Fibroblast of peridontal ligament (primary cell): ENCODE measurements around the gene CRHR1.
A peak's percentile ranks its signal among the peaks of the same experiment; 100 is the strongest.
"Not testable (repeated sequence)": the region's sequence is repeated elsewhere in the genome, so short reads cannot be mapped to it uniquely, and the experiment has no call there.

Experiments used
- DNase-seq: peaks from one replicate; pipeline ENCODE4 v3.0.0-alpha.2; 2010; ENCODE audit errors: extremely low read depth

Gene CRHR1

DNA sequence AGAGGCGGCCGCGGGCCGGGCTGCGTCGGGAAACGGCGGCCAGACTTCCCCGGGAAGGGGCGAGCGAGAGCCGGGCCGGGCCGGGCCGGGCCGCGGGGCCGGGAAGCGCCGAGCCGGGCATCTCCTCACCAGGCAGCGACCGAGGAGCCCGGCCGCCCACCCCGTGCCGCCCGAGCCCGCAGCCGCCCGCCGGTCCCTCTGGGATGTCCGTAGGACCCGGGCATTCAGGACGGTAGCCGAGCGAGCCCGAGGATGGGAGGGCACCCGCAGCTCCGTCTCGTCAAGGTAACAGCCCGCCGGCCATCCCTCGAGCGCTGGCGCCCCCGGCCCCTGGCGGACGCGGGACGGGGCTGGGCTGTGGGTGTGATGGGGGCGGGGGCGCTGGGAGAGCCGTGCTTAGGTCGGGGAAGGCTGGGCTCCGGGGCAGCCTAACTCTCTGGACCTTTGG is at the start of gene CRHR1:
TSS of gene CRHR1 (plus strand) at position 28 of the 448 bp plus-strand sequence. CDS start at position 253, 225 bp downstream.
- no peak for DNase-seq

DNA sequence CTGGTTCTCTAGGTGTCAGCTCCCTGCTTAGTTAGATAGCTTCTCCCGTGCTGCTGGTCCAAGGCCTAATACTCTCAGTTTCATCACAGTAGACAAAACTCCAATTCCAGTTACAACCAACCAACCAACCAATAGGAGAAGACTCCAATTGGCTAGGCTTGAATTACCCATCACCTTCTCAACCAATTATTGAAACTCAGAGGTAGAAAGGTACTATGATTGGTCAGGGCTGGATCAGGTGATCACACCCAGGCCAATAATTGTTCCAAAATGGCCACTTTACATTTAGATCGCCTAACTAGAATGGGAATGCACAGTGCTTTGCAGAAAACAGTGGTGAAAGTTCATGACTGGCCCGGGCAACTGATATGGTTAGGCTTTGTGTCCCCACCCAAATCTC is 49.5 kb upstream of the CRHR1 start:
- DNase-seq, result no peak

DNA sequence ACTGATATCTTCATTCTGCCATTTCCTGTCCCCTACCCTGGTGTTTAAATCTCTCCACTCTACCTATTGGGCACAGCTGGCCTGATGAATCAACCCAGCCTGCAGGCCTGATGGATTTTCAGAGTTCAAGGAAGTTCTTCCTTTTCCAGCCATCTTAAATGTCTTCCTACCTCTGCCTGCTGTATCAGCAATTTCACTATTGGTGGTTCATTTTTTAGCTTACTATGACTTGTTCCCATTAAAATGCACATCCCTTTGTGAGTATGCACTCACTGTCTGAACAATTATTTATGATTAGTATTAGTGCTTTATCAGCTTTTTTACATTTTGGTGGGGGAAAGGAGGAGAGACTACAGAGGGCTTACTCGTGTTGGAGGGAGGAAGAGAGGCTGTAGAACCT is 48.6 kb upstream of the CRHR1 start:
- DNase-seq, result no peak

DNA sequence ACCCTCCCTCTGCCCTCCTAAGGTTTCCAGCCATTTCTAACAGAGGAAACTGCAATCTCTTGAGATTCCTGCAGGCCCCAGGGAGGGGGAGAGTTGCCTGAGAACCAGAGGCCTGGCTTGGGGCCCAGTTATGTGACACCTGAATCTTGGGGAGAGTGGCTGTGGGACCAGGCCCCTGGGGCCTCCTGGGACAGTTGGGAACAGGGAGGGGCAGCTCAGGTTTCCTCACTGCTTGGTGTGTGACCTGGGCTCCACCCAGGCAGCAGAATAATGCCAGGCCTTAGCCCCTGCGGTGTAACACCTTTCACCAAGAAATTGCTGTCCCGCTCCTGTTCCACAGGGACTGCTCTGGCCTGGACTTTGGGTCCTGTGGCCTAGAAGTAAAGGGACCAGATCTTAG is 44.3 kb upstream of the CRHR1 start:
- no peak for DNase-seq

DNA sequence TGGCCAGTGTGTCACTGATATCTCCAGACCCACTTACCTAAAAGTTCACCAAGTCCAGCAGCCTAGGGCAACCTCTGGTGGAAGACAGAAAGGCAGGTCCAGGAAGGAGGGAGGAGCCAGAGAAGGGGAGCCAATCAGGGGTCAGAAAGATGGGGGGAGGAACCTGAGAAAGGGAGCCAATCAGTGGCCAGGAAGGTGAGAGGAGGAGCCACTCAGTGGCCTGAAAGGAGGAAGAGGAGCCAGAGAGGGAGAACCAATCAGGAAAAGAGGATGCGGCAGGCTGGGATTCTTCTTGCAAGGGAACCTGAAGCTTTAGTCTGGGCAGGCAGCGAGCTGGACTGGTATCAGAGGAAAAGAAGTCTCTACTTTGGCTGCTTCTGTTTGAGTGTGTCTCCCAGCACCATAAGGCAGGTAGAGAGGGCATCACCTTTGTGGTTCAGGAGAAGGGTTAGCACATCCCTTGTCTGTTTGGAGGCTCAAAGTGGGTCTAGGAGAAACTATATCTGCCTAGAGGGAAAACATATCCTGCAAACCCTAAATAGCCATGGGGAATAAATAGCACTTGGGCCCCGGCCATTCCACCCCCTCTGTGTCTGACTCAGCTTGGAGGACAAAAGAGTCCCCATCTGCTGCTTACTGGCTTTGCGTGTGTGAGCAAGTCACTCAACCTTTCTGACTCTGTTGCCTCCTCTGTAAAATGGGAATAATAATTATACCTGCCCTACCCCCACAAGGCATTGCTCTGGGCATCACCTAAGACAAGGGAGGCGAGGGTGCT is 43.4 kb upstream of the CRHR1 start:
- DNase-seq, result peak; percentile 2

DNA sequence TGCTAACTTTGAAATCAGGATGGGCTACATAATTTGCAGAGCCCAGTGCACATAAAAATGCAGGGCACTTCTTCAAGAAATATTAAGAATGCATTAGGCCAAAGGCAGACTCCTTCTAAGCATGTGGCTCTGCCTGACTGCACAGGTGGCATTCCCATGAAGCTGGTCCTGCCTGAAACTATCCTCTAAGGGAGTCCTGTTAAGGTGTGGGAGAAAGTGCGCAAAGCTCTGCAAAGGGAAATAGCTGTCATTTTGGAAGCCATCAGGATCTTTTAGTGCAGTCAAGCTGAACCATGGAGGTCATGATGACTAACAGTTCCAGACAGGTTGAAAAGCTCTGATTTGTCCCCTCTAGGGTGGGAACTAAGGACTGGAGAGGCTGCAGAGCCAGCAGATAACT is 41.9 kb upstream of the CRHR1 start:
- DNase-seq, result no peak

DNA sequence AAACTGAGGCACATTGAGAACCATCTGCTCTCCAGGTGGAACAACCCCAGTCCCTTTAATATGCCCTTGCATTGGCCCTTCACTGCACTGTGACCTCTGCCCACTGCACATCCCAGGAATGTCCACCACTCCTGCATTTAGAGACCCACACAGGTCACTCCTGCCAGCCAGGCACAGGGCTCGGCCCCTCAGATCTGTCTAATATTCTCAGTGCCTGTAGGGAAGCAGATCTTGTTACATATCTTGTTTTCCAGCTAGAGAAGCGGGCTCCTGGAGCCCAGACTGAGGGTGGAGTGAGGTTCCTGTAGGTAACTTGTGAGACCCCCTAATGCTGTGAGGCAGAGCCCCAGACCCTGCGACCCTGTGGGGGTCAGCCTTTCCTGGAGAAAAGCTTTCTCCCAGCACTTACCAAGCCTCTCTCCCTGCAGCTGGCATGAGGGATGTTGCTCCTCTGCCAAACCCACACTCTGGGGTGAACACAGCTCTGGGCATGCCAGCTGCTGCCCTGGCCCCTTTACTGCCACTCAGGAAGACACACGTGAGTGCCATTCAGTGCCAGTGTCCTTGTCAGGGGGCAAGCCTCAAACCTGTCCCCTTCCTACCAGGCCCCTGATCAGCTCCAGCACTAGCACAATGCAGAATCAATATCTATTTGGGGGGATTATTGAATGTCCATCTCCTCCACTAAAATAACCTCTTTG is 40.3 kb upstream of the CRHR1 start:
- no peak for DNase-seq

DNA sequence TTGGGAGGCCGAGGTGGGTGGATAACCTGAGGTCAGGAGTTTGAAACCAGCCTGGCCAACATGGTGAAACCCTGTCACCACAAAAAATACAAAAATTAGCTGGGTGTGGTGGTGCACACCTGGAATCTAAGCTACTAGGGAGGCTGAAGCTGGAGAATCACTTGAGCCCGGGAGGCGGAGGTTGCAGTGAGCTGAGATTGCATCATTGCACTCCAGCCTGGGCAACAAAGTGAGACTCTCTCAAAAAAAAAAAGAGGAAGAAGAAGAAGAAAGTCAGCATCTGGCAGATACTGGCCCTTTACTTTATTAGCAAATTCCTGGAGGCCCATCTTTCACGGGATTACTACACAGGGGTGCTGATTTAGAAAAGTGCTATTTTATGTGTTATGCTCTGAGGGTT is 39.3 kb upstream of the CRHR1 start:
- not testable (repeated sequence) for DNase-seq

DNA sequence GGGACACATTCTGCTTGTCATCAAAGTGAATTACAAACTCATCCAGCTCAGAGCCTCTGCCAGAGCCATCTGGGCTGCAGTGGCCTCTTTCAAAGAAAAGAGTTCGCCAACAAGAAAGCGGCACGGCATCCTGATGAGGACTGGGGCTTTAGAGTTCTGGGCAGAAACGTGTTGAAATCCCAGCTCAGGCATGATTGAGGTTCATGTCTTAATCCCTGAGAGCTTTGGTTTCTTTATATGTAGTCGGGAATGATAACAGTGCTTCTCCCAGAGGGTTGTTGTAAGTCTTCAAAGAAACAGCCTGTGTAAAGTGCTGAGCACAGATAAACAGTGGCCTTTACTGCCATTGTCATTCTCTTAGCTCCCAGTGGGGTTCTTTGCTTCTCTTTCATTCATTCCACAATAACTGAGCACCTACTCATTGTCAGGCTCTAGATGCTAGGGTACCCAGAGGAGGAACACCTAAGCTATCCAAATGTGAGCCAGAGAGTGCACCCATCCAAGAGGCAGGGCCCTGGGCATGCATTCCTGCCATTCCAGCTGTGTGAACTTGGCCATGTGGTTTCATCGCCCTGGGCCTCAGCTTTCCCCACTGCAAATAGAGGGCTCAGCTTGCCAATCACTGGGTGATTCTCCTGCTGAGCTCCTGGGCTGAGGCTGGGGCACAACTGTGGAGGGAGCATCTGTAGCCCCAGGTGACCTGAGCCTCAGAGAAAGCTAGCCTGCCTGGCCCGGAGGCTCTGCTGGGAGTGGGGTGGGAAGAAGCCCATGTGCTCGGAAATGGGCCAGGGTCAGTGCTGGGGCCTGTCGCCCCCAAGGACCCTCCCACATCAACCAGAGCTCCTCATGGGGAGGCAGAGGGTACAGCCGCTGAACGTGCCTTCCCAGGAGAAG is 38.3 kb upstream of the CRHR1 start:
- no peak for DNase-seq

DNA sequence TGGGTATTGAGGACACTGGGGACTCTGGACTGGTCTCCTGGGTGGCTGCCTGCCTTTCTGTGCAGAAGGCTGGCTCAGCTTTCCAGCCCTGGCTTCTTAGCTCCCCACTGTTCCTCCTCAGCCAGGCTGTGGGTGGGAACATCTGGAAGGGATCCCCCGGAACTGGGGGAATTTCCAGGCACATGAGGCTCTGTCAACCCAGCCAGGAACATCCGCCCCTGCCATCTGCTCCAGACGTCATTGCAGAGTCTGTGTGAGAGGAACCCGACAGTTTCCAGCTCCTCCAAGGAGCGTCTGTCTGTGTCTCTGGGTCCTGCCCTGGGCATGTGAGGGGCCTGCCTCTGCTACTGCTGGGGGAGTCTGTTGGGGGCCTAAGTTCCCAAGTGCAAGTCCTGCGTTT is 36.2 kb upstream of the CRHR1 start:
- no peak for DNase-seq

DNA sequence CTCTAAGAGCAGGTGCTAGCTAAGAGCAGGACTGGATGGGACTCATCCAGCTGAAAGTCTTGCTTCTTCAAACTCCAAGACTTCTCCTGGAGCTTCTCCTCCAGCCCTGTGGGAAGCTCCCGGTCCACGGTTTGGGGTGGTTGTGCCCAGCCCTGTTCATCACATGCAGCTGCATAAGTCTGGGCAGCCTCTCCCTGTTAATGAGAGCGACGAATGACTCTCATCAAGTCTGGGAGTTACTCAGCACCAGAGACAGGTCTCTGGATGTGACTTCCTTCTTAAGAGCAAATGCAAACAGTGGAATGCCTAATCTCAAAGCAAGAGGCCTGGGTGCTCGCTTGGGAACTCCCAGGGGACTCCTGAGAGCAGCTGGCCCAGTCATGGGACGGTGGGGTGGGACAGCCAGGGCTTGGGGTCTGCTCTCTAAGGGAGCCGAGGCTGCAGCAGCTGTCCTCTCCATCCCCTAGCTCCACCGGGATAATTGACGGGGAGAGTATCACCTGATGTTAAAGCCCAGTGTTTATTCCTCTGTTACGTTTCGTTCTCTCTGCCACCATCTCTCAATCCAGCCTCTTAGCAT is 35.3 kb upstream of the CRHR1 start:
- DNase-seq, result no peak

DNA sequence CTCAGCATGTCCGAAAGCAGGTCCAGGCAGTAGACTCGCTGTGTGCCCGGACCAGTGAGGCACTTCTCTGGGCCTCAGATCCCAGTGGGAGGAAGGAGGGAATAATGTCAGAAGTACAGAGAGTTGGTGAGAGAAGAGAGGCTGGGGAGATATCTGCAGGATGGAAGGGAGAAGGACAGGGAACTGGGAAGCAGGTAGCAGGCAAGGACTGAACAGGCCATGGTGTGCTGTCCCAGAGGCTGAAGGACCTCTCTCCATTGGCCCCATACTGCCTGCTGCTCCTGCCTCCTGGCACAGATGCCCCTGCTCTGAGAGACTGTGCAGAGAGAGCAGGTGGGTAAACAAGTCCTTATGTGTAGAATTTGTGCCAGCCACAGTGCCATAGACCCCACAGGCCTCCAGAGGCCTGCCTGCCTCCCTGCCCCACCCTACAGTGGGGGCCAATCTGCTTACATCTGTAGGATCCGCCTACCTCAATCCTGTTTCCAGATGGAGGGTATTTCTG is 34.2 kb upstream of the CRHR1 start:
- DNase-seq, result no peak

DNA sequence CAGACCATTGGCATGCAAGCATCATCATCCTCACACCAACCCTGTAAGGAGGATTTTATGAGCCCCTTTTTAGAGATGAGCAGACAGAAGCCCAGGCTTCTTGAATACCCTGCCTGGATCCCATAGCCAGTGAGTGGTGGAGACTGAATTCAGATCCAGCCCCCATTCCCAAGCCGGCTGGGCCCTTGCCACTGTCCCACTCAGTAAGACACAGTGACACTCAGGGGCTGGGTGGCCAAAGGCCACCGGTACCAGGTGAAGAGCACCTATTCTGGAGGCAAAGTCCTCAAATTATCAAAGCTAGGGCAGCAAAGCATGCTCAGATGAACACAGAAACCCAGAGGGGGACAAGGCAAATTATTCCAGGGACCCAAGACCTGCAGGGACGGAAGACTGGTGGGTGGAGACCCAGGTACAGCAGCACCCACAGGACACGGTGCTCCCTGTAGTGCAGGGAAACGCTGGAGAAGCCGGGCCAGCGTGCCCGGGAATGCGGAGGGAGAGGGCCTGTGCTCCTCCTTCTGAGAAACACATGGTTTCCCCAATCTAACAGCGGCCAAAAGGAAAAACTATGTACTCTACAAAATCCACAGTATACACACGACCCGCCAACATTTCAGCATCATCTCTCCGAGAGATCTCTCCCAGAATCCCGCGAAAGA is 33.2 kb upstream of the CRHR1 start:
- no peak for DNase-seq

DNA sequence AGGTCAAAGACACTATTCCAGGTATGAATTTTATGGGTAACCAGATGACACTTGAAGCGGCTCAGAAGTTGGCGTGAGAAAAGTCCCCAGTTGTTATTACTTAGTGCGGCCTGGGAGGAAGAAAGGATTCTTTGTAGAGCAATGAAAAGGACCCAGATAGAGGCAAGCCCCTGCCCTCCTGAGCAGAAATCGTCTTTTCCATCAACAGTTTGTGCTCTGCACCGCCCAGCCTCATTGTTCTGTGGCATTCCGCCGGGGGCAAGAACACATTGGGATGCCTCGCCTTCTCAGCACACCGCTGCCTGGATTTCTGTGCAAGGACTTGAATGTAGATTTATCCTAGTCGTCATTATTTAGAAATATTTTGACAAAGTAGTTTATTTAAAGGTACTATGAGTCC is 32.7 kb upstream of the CRHR1 start:
- no peak for DNase-seq

DNA sequence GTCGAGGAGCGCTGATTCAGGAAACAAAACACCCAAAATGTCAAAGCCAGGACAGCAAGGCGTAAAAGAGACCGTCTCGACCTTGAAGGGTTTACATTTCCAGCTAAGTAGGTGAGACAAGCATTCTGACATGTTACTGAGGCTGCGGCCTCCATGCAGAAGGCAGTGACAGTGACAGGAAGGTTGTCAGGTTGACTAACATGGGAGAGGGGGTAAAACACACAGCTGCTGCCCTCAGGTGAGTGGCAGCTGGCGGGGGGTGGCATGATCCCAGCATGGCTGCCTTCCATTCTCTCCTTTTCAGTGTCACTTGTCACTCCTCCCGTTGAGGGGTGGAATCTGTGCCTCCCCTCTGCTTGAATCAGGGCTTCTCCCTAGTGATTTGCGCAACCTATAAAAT is 31.9 kb upstream of the CRHR1 start:
- no peak for DNase-seq

DNA sequence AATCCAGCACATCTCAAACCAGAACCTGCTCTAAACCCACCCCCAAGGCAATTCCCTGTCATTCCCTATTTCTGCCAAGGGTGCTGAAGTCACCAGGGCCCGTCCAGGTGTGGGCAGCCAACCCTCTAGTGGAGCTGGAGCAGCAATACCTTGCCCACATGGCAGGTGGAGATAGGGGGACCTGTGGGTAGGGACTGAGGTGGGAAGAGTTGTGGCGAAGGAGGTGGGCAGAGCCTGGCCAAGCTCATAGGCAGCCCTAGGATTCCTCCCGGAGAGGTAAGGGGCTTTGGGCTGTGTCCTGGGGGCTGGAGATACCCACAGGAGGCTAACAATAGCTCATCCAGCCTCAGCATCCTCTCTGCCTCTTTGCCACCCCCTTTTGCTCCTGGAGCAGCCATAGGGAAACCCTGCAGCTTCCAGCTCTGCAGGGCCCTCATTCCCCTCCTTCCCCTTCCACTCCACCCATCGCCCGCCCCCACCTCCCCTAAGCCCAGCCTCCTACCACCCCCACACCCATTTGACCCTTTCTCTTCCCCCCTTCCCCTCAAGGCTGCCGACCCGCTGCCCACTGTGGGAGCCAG is 30.4 kb upstream of the CRHR1 start:
- DNase-seq, result no peak

DNA sequence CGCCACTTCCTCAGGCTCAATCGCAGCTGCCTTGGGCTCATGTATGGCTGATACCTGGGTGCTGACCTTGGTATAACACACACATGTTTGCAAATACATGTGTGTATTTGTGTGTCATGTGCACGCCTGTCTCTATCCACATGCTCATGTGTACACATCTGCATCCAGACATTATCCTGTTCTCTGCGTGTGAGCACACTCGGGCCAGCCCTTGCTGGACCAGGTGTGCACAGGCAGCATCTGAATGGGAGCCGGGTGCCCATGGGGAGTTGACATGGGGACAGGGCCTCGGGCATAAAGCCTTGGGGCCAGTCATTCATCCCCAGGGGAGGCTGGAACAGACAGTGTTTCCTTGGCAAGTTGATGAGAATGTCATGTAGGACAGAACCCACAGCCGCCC is 29.1 kb upstream of the CRHR1 start:
- no peak for DNase-seq

DNA sequence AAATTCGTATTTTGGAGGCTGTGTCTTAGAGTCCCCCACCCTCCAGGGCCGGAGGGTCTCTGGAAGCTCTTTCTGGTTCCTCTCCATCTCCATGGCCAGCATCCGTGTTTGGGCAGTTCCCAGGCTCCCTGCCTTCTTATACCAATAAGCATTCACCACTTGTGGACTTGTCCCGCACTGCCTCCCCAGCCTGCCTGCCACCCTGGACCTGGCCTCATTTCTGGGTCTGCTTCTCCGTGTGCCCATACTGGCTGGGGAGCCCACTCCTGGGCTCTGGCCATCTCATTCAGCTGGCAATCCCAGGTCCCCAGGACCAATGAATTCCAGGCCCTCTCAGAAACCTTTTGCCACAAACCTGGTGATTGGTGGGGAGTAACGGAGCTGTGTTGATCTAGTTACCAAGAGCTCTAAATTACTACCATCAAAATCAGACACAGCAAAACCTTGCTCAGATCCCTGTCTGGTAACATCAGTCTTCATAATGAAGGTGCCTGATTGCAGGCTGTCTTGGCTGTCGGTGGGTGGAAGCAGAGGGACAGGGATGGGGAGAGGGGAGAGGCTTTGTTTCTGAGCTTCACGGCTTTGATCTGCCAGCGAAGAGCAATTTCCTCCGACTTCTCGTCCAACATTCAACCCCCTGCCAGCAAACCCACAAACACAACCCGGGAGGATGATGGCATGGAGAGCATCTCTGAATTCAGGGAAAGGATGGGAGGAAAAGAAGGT is 27.7 kb upstream of the CRHR1 start:
- DNase-seq, result no peak

DNA sequence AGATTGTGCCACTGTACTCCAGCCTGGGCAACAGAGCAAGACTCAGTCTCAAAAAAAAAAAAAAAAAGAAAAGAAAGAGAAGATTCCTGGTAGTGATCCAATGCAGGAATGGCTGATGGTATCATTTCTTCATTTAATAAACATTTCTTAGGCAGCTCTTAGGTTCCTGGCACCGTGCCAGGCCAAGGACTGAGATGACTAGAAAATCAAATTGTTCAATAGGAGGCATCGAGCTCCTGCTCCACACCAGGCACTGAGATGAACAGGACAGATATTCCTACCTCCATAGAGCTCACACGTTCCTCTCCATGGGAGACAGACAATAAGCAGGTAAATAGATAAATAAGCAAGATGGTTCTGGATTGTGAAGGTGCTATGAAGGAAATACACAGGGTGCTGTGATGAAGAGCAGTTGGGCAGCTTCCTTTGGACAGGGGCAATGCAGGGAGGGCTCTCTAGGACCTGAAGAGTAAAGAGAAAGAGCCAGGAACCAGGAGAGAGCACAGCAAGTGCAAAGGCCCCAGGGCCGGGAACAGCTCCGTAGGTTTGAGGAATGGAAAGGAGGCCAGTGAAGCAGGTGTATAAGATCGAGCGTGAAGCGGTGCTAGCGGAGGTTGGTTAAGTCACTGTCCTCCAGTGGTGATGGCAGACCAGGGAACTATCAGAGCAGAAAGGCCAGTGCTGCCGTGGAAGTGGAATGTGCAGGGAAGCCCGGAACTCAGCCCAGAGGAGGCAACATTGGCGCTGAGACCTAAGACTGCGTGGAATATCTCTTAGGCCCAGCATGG is 26.5 kb upstream of the CRHR1 start:
- DNase-seq, result no peak
